Skeletal muscle satellite cell (primary cell): Measurements from ENCODE around the gene IGSF23.

ENCODE experiments used
- H3K27me3 ChIP-seq: 2 replicates; pipeline ENCODE4 v1.7.0; 2013; ENCODE audit warnings: low read length; ENCODE audit not compliant: control insufficient read depth, insufficient read depth
- H3K36me3 ChIP-seq: 2 replicates; pipeline ENCODE4 v1.7.0; 2013; ENCODE audit warnings: mild to moderate bottlenecking, control low read depth, low read length; ENCODE audit not compliant: insufficient read depth
- H3K4me1 ChIP-seq: 2 replicates; pipeline ENCODE4 v1.7.0; 2013; ENCODE audit warnings: low read length; ENCODE audit not compliant: control insufficient read depth, insufficient read depth
- H3K4me2 ChIP-seq: 2 replicates; pipeline ENCODE4 v1.7.0; 2013; ENCODE audit warnings: mild to moderate bottlenecking, low read length
- H3K4me3 ChIP-seq: 2 replicates; pipeline ENCODE4 v1.7.0; 2013; ENCODE audit warnings: low read length
- H3K9ac ChIP-seq: 2 replicates; pipeline ENCODE4 v1.7.0; 2013; ENCODE audit warnings: mild to moderate bottlenecking, low read depth, low read length, moderate library complexity
- H3K9me3 ChIP-seq: replicated peaks from 2 replicates; pipeline ENCODE4 v1.7.0; 2013; ENCODE audit warnings: mild to moderate bottlenecking, control low read depth, low read length

The IGSF23 gene

DNA sequence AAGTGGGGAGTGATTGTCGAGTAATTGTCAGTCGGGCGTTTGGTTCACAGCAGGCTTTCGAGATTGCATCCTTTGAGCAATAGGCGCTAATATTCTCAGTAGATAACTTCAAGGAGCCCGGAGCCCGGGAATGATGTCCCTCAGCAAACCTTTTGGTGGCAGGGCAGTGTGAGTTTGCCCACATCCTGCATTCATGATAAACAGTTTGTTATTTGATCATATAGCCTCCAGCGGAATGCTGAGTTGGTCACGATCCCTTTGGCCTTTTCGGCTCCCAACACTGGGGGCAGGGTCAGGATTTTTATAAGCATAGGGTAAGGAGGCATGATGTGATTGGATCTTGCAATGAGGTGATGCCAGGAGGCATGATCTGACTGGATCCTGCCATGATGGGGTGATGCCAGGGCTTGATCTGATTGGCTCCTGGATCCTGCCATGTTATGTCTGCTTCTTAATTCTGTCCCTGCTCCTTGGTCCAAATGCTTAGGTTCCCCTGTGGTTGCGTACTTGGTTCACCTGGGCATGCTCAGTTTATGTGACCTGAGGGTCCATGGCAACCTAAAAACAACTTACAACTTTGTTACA lies 38.2 kb upstream of the IGSF23 start:
- H3K9me3 ChIP-seq: no peaks in the 10 kb centered on the region
- H3K9ac ChIP-seq: no peak overlapping the region
- no peaks in the 10 kb centered on the region for H3K4me1 ChIP-seq
- no peaks in the 10 kb centered on the region for H3K36me3 ChIP-seq
- H3K4me2 ChIP-seq: no peak overlapping the region
- H3K27me3 ChIP-seq: peaks cover 14% of the 10 kb centered on the region
- no peak overlapping the region for H3K4me3 ChIP-seq

DNA sequence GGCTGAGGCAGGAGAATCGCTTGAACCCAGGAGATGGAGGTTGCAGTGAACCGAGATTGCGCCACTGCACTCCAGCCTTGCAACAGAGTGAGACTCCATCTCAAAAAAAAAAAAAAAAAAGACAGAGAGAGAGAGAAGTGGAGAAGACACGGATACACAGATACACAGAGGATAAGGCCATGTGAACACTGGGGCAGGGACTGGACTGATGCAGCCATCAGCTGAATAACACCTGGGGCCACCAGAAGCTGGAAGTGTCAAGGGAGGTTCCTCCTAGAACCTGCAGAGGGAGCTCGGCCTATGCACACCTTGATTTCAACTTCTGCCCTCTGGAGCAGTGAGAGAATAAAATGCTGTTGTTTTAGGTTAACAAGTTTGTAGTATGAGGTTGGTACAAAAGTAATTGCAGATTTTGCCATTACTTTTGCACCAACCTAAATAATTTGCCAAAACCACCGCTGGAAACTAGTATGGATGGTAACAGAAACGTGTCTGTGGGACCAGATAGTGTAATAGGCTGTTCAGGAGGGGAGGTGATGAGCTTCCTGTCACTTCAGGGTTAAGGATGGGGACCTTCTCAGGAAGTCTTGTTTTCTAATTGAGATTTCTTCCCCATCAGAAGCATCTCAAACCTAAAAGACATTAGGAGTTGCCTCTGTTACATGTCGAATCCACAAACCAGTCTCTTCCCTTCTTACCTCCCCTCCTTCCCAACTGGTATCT lies 36.4 kb upstream of the IGSF23 start:
- Histone ChIP-seq H3K9ac (no peak overlapping the region), H3K4me1 (no peaks in the 10 kb centered on the region), H3K9me3 (no peaks in the 10 kb centered on the region), H3K36me3 (no peaks in the 10 kb centered on the region), H3K27me3 (peaks cover 19% of the 10 kb centered on the region), H3K4me2 (no peak overlapping the region), H3K4me3 (no peak overlapping the region)

DNA sequence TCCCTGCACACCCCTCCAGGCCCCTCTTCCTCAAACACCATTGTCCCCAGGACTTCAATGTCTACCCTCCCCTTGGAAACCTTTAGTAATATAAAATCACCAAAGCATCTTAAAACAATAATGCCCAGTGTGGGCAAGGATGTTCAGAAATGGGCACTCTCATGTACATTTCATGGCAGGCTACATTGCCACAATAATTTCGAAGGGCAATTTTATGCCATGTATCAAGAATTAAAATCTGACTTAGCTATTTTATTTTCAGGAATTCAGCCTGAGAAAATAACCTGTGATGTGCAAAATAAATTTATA lies 35.8 kb upstream of the IGSF23 start:
- Histone ChIP-seq H3K4me2 (no peak overlapping the region), H3K4me1 (no peaks in the 10 kb centered on the region), H3K4me3 (no peak overlapping the region), H3K36me3 (no peaks in the 10 kb centered on the region), H3K27me3 (peaks cover 20% of the 10 kb centered on the region), H3K9ac (no peak overlapping the region), H3K9me3 (no peaks in the 10 kb centered on the region)

GRCh38 chr19:44579663-44580365 lies 33.5 kb upstream of the IGSF23 start:
- Histone ChIP-seq H3K27me3 (peaks cover 13% of the 10 kb centered on the region), H3K9me3 (no peaks in the 10 kb centered on the region), H3K9ac (no peak overlapping the region)

GRCh38 chr19:44580366-44580895 lies 32.9 kb upstream of the IGSF23 start:
- H3K36me3 ChIP-seq: no peaks in the 10 kb centered on the region
- no peak overlapping the region for H3K4me2 ChIP-seq
- peaks cover 13% of the 10 kb centered on the region for H3K27me3 ChIP-seq
- no peak overlapping the region for H3K4me3 ChIP-seq
- H3K4me1 ChIP-seq: no peaks in the 10 kb centered on the region
- H3K9ac ChIP-seq: no peak overlapping the region
- no peaks in the 10 kb centered on the region for H3K9me3 ChIP-seq

More at GRCh38 chr19:44579663-44580365, 33.5 kb upstream of the IGSF23 start:
- no peak overlapping the region for H3K4me3 ChIP-seq
- no peaks in the 10 kb centered on the region for H3K36me3 ChIP-seq
- no peak overlapping the region for H3K4me2 ChIP-seq
- no peaks in the 10 kb centered on the region for H3K4me1 ChIP-seq

- Histone ChIP-seq H3K36me3 (no peaks in the 10 kb centered on the region), H3K9me3 (no peaks in the 10 kb centered on the region), H3K4me1 (no peaks in the 10 kb centered on the region), H3K4me3 (no peak overlapping the region), H3K27me3 (peaks cover 13% of the 10 kb centered on the region), H3K9ac (no peak overlapping the region), H3K4me2 (no peak overlapping the region)
Measured at GRCh38 chr19:44581288-44581687, 32.1 kb upstream of the IGSF23 start.

GRCh38 chr19:44582581-44583265 lies 30.6 kb upstream of the IGSF23 start:
- Histone ChIP-seq H3K9ac (no peak overlapping the region), H3K27me3 (peaks cover 13% of the 10 kb centered on the region), H3K4me1 (peaks cover 3% of the 10 kb centered on the region), H3K9me3 (no peaks in the 10 kb centered on the region), H3K4me3 (no peak overlapping the region), H3K36me3 (no peaks in the 10 kb centered on the region), H3K4me2 (no peak overlapping the region)

DNA sequence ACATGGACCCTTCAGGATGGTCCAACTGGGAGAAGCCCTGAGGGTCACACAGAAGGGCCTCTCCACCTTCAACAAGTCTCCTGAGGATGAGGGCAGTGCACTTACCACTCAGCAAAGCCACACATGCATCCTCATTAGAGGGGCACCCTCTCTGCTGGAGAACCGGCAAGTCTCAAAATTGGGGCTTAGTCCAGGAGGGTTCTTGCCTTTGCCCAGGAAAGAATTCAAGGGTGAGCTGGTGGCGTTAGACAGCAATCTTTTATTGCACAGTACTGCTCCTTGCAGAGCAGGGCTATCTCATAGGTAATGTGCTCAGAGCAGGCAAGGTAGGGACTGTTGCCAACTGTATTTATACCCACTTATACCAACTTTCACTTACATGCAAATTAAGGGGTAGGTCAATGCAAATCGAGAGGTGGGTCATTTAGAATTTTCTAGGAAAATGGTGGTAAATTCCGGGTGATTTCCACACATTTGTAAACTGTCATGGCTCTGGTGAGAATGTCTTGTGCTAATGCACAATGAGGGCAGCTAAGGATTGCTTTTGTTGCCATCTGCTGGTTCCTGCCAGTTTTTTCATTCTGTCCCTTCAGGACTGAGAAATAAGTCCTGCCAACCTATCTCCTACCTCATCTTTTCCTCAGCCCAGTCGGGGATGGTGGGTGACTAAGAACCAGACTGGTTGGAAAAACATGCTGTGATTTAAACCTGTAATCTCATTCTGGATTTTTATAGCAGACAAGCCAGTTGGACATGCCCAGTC lies 27.8 kb upstream of the IGSF23 start:
- H3K9me3 ChIP-seq: no peaks in the 10 kb centered on the region
- H3K9ac ChIP-seq: no peak overlapping the region
- H3K4me3 ChIP-seq: no peak overlapping the region
- H3K4me1 ChIP-seq: peaks cover 15% of the 10 kb centered on the region
- no peaks in the 10 kb centered on the region for H3K36me3 ChIP-seq
- H3K4me2 ChIP-seq: no peak overlapping the region
- H3K27me3 ChIP-seq: peaks cover 13% of the 10 kb centered on the region

DNA sequence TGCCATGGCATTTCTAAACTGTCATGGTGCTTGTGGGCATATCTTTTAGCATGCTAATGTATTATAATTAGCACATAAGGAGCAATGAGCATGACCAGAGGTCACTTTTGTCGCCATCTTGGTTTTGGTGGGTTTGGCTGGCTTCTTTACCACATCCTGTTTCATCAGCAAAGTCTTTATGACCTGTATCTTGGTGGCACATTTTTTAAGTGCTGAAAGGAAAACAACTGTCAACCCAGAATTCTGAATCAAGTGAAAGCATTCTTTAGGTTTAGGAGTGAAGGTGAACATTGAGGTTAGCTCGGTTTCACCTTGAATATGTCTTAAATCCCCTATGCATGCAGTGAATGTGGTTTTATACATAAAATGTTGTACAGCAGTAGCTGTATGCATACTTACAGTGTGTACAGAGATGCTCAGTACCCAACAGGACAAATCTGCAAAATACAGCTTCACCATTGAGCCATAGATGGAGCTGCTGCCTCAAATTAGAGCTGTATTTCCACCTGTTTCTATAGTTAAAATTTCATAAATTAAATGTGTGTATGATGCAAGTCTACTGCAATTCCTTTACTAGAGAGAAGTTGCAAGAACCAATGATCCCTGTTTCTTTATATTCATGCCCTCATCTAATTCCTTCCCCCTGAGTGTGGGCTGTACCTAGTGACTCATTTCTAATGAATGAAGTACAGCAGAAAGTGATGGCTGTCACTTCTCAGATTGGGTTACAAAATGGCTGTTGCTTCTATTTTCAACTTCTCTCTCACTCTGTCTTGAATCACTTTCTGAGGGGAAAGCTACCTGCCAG lies 25.2 kb upstream of the IGSF23 start:
- H3K9ac ChIP-seq: no peak overlapping the region
- no peaks in the 10 kb centered on the region for H3K36me3 ChIP-seq
- H3K4me2 ChIP-seq: peak overlapping the region; percentile 55
- H3K4me1 ChIP-seq: peaks cover 15% of the 10 kb centered on the region
- no peaks in the 10 kb centered on the region for H3K9me3 ChIP-seq
- H3K4me3 ChIP-seq: no peak overlapping the region
- H3K27me3 ChIP-seq: peaks cover 3% of the 10 kb centered on the region

DNA sequence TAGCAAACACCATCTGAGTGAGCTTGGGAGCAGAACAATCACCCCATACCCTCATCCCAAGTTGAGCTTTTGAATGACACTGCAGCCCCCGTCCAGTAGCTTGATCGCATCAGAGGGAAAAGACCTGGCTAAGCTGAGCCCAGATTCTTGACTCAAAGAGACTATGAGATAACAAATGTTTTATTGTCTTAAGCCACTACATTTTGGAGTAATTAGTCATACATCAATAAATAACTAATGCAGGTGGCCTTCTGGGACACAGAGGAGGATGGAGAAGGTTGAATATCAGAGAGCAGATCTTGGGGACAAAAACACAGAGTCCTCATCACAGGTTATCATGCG lies 24.6 kb upstream of the IGSF23 start:
- peaks cover 15% of the 10 kb centered on the region for H3K4me1 ChIP-seq
- no peaks in the 10 kb centered on the region for H3K9me3 ChIP-seq
- H3K9ac ChIP-seq: no peak overlapping the region
- H3K27me3 ChIP-seq: no peaks in the 10 kb centered on the region
- H3K36me3 ChIP-seq: no peaks in the 10 kb centered on the region
- H3K4me2 ChIP-seq: peak overlapping the region; percentile 45
- H3K4me3 ChIP-seq: no peak overlapping the region
